Thyroid gland (tissue), 4 donors: Measurements from ENCODE around the gene EMC6. TPM values are rescaled to one million over a fixed set of nuclear protein-coding genes. Genes with fewer than 3 reads are reported as not detected.
A peak's percentile ranks its signal among the peaks of the same experiment; 100 is the strongest.

Experiments used
- DNase-seq, 2 donors: peaks; one replicate each; pipeline ENCODE4 v3.0.0-alpha.2; 2019
- H3K27ac ChIP-seq, 3 donors: fragments of 200-600 bp; sonication (generic); 1 replicate in 2 of 3; 2 replicates in 1 of 3; pipeline ENCODE4 v1.5.1; 2016 to 2019; ENCODE audit warnings: mild to moderate bottlenecking in 1 of 3, moderate library complexity in 1 of 3
- H3K27me3 ChIP-seq: fragments of 200-600 bp; sonication (generic); one replicate; pipeline ENCODE4 v1.5.1; 2019
- H3K36me3 ChIP-seq, 2 donors: fragments of 200-600 bp; sonication (generic); one replicate each; pipeline ENCODE4 v1.5.1; 2016 to 2019
- H3K4me1 ChIP-seq, 2 donors: fragments of 200-600 bp; sonication (generic); one replicate each; pipeline ENCODE4 v1.5.1; 2017 to 2019
- H3K4me3 ChIP-seq, 3 donors: fragments of 200-600 bp; sonication (generic); replicated peaks in 1 of 3; 1 replicate in 2 of 3; 2 replicates in 1 of 3; pipeline ENCODE4 v1.5.1; 2016; ENCODE audit warnings: mild to moderate bottlenecking in 1 of 3
- H3K9me3 ChIP-seq: fragments of 200-600 bp; sonication (generic); one replicate; pipeline ENCODE4 v1.5.1; 2017
- POLR2A ChIP-seq, 2 donors: fragments of 450-650 bp; IDR thresholded peaks; one replicate each; pipeline ENCODE4 v1.6.1; 2017; ENCODE audit warnings: antibody characterized with exemption in 2 of 2, mild to moderate bottlenecking in 2 of 2, moderate library complexity in 1 of 2
- WGBS, 2 donors: methylation state at CpG; one replicate each; pipeline ENCODE4 v1.1.5; 2017; 5-methylcytosine and 5-hydroxymethylcytosine counted together
- intact Hi-C: fragments of 100-400 bp; cut with DNase I; formaldehyde crosslinking; loops from one replicate; pipeline ENCODE4 v1.15.1; 2023
- total RNA-seq, 4 donors: library from RNA; depleted of rRNA; stranded (reverse); fragments of >200 nt; gene quantifications; one replicate each; pipeline ENCODE4 v1.2.3, GENCODE V29; 2016
- TF ChIP-seq, protein P1 (sequence below), 6 experiments: fragments of 200-600 bp in 3 of 6; fragments of 450-650 bp in 3 of 6; sonication (generic) in 3 of 6; IDR thresholded peaks; one replicate each; pipeline ENCODE4 v1.5.1; 2016 to 2019; ENCODE audit warnings: antibody characterized with exemption in 6 of 6, mild to moderate bottlenecking in 2 of 6, inconsistent platforms in 1 of 6, moderate library complexity in 1 of 6

EMC6 gene
- 10 to 100 TPM in 2 of 4 donors, 1 to 10 TPM in 2; 4.1 to 17.3 (median 11.5) TPM for total RNA-seq

DNA sequence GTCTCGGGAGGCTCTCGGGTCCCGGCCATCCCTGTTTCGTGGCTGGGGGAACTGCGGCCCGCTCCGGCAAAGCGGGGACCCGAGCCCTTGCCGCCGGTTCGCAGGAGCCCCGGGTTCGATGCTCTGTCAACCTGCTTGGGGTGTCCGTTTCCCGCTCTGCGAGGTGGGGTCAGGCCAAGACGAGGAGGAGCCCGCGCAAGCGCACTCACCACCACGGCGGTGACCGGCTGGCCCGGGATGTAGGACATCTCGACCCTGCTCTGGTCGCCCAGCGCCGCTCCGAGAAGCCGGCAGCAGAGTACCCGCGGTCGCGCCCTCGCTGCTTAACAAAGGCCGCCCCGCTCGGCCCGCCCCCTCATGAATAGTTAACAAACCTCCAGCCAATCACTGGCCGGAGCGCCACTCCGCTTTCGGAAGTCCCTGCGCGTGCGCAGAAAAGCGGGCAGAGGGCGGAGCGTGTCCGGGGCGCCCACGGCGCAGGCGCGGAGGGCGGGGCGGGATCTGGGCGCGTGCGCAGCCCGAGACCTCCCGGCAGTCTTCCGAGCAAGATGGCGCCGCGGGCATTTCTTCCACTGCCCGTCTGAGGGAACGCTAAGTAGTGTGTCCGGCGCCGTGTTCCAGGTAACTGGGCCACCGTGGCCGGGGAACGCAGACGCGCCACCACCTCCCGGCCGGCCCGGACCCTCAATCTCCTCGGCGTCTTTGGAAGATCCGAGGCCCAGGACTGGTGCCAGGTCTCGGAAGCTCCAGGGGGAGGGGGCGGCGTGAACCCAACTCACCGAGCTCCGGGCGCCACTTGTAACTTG lies at the start of gene EMC6, which contains the start of gene TAX1BP3:
EMC6 (plus strand) TSS at position 534 of the 806 bp plus-strand sequence. CDS start 335 bp downstream, outside the sequence.
TAX1BP3 (minus strand) TSS at position 300 of the 806 bp plus-strand sequence; CDS start at position 248, 52 bp downstream.
- Histone ChIP-seq H3K4me3 (peak within 1 kb of the TSS; percentile 80 to 99 (median 83)), H3K27me3 (no peaks in the 10 kb centered on the region), H3K27ac (peak within 1 kb of the TSS; percentile 89 to 99 (median 98)), H3K9me3 (no peaks in the 10 kb centered on the region), H3K36me3 (peaks cover 11 to 14% of the 10 kb centered on the region in 2 donors), H3K4me1 (peaks cover 14 to 25% of the 10 kb centered on the region in 2 donors)
- intact Hi-C loops, result no loop called here
- TF ChIP-seq, protein P1, sequence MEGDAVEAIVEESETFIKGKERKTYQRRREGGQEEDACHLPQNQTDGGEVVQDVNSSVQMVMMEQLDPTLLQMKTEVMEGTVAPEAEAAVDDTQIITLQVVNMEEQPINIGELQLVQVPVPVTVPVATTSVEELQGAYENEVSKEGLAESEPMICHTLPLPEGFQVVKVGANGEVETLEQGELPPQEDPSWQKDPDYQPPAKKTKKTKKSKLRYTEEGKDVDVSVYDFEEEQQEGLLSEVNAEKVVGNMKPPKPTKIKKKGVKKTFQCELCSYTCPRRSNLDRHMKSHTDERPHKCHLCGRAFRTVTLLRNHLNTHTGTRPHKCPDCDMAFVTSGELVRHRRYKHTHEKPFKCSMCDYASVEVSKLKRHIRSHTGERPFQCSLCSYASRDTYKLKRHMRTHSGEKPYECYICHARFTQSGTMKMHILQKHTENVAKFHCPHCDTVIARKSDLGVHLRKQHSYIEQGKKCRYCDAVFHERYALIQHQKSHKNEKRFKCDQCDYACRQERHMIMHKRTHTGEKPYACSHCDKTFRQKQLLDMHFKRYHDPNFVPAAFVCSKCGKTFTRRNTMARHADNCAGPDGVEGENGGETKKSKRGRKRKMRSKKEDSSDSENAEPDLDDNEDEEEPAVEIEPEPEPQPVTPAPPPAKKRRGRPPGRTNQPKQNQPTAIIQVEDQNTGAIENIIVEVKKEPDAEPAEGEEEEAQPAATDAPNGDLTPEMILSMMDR (IDR thresholded peaks at IDR 0.05), result no peak
- peak; percentile 71 to 96 for TF ChIP-seq POLR2A (IDR thresholded peaks at IDR 0.05)
- 0% methylated on average over 9 to 16 of the region's 89 CpGs for WGBS, 2 donors
- DNase-seq, result peak; percentile 99

DNA sequence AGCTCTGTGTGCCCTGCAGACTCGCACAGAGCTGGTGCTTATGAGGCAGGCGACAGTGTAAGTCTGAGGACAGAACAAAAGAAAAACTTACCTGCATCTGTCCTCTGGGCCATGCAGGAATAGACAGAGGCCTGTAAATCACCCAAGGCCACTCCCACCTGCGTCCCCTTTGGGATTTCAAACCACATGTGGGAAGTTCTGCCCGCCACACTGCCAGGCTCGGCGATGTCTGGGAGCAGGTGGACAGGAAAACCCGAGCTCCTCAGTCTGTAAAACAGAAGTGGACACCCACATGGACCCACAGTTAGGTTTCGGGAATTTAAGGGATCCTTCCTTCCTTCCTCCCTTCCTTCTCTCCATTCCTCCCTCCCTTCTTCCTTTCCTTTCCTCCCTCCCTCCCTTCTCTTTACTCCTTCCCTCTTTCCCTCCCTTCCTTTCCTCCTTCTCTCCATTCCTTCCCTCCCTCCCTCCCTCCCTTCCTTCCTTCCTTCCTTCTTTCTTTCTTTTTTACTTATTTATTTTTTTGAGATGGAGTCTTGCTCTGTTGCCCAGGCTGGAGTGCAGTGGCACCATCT lies 47.4 kb upstream of the EMC6 start:
- TF ChIP-seq POLR2A (IDR thresholded peaks at IDR 0.05), result no peak
- TF ChIP-seq, protein P1 (IDR thresholded peaks at IDR 0.05), result no peak
- intact Hi-C loops, result no loop called here

DNA sequence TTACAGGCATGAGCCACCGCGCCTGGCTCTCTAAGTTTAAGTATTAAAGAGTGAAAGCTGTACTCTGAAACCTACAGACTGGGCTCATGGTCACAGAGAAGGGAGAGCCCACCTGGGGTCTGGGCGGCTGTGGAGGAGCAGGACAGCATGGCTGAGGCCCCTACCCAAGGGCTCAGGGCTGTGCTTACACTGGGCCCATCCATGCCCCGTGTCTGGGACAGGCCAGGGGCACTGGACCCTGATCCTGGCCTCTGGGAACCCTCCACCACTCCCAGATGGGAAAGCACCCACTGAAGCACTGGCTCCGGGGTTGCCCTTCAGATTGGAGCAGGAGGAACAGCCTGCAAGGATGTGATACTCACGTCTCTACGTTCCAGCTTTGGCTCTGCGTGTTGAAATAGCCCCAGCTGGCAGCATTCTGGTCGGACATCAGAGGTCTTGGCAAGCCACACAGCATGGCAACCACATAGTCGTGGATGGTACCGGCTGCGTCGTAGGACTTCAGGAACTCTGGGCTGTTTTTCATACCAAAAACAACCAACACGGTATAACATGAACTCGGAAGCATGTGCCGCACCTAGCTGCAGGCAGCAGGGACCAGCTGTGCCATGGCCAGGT lies 45.5 kb upstream of the EMC6 start:
- Histone ChIP-seq H3K27ac (no peak overlapping the region), H3K27me3 (no peaks in the 10 kb centered on the region), H3K9me3 (no peaks in the 10 kb centered on the region), H3K36me3 (peaks cover 33 to 49% of the 10 kb centered on the region in 2 donors), H3K4me3 (no peak overlapping the region), H3K4me1 (no peaks in the 10 kb centered on the region)
- no peak for DNase-seq
- TF ChIP-seq, protein P1 (IDR thresholded peaks at IDR 0.05), result no peak
- TF ChIP-seq POLR2A (IDR thresholded peaks at IDR 0.05), result no peak
- WGBS, 2 donors, result 95 to 98% methylated on average over 6 to 15 of the region's 16 CpGs
- intact Hi-C loops, result no loop called here

More for the DNA sequence above, 47.4 kb upstream of the EMC6 start:
- Histone ChIP-seq H3K9me3 (no peaks in the 10 kb centered on the region), H3K4me1 (no peaks in the 10 kb centered on the region), H3K27ac (no peak overlapping the region), H3K36me3 (peaks cover 45 to 49% of the 10 kb centered on the region in 2 donors), H3K4me3 (no peak overlapping the region), H3K27me3 (no peaks in the 10 kb centered on the region)
- WGBS, 2 donors, result 97% methylated on average over 8 of the region's 8 CpGs
- no peak for DNase-seq

DNA sequence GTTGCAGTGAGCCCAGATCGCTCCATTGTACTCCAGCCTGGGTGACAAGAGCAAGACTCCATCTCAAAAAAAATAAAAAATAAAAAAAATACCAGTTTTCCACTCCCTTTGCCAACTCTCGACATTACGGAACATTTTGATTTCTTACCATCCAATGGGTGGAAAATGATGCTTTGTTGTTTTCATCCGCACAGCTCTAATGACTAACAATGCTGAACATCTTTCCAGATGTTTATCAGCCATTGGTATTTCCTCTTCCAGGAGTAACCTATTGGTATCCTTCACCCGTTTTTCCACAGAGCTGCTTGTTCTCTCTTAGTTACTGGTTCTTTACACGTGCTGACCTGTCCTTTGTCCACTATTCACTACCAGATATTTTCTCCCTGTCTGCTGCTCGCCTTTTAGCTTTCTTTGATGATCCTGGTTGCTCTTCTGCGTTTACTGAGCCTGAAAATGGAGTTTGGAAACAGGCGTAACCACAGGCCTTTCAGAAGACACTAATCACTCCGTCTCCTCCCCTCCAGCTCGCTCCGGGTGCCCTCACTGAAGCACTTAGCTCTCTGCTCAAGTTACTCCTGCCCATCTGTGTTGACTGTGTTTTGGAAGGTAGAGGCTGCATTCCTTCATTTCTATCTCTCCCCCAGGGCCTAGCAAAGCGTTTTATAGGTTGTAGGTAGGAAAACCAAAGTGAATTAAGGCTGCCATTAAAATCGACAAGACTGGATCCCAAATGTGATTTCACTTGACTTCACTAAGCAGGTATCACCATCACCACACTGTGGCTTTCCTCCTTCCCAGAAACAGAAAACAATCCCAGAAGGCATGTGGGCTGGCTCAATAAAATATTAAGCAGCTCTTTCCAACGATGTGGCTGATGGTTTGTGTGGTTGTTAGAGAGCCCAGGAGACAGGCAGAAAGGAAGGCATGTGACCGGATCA lies 41.5 kb upstream of the EMC6 start:
- WGBS, 2 donors, result 73 to 77% methylated on average over 16 of the region's 16 CpGs
- Histone ChIP-seq H3K27ac (no peak overlapping the region), H3K4me1 (no peaks in the 10 kb centered on the region), H3K36me3 (peaks cover 26 to 32% of the 10 kb centered on the region in 2 donors), H3K27me3 (no peaks in the 10 kb centered on the region), H3K4me3 (no peak overlapping the region), H3K9me3 (no peaks in the 10 kb centered on the region)
- no peak for DNase-seq
- no peak for TF ChIP-seq POLR2A (IDR thresholded peaks at IDR 0.05)
- TF ChIP-seq, protein P1 (IDR thresholded peaks at IDR 0.05), result no peak
- intact Hi-C loops, result no loop called here
